HG02623 (cell line): Measurements from ENCODE around the gene MAP10.
"Not testable (repeated sequence)": the region's sequence is repeated elsewhere in the genome, so short reads cannot be mapped to it uniquely, and the experiment has no call there.

Experiments
- ATAC-seq: cut with Tn5 transposase; IDR thresholded peaks from one replicate; pipeline ENCODE4 v1.9.1; 2021; ENCODE audit warnings: moderate library complexity; ENCODE audit not compliant: unreplicated experiment

Gene MAP10, protein sequence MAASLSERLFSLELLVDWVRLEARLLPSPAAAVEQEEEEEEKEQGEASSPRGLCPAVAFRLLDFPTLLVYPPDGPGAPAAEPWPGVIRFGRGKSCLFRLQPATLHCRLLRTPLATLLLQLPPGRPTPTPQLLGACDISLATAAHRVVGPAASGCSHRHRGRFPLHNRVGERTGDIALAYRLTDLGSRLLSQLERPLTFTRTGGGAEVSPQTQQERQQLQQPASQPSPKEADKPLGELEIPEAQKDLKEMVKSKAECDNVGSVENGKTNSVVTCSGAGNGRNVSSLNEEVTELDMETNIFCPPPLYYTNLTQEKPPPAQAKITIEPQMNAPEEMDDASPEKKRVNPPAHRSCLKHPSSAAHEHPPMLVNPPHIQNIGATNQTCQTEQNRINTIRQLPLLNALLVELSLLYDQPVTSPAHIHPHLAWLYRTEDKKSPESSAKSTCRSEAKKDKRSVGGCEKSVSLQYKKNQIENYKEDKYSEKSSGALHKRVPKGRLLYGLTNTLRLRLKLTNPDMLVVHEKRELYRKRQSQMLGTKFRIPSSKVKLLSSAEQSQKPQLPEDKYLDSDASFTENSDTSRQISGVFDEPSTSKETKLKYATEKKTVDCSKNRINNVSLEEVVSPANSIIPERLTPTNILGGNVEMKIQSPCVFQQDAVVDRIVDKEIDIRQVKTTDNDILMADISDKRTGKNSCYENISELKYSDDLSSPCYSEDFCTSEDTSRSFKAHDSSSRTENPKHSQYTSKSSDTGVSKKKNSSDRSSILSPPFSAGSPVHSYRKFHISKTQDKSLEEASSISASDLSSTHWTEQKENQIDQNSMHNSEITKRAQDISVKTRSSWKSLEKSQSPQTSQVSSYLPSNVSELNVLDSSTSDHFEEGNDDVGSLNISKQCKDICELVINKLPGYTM

DNA sequence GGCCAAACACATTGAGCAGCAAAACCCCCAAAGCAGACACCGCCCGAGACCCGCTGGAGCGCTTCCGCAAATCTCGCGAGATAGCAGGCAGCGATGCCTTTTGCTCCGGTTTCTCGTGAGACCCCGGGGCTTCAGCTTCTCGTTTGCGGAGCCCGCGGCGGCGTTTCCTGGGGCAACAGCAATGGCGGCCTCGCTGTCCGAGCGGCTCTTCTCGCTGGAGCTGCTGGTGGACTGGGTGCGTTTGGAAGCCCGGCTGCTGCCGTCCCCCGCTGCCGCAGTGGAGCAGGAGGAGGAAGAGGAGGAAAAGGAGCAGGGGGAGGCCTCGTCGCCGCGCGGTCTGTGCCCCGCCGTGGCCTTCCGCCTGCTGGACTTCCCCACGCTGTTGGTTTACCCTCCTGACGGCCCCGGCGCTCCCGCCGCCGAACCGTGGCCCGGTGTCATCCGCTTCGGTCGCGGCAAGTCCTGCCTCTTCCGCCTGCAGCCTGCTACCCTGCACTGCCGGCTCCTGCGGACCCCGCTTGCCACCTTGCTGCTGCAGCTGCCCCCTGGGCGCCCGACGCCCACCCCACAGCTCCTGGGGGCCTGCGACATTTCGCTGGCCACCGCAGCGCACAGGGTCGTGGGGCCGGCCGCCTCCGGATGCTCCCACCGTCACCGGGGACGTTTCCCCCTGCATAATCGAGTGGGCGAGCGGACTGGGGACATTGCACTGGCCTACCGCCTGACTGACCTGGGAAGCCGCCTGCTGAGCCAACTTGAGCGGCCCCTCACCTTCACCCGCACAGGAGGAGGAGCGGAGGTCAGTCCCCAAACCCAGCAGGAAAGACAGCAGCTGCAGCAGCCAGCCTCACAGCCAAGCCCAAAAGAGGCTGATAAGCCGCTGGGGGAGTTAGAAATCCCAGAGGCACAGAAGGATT lies at the start of gene MAP10:
Gene MAP10, plus strand, starts transcription at position 148 of the 917 bp plus-strand sequence. Its CDS starts 34 bp downstream, at position 182.
- peak; percentile 81 for ATAC-seq

DNA sequence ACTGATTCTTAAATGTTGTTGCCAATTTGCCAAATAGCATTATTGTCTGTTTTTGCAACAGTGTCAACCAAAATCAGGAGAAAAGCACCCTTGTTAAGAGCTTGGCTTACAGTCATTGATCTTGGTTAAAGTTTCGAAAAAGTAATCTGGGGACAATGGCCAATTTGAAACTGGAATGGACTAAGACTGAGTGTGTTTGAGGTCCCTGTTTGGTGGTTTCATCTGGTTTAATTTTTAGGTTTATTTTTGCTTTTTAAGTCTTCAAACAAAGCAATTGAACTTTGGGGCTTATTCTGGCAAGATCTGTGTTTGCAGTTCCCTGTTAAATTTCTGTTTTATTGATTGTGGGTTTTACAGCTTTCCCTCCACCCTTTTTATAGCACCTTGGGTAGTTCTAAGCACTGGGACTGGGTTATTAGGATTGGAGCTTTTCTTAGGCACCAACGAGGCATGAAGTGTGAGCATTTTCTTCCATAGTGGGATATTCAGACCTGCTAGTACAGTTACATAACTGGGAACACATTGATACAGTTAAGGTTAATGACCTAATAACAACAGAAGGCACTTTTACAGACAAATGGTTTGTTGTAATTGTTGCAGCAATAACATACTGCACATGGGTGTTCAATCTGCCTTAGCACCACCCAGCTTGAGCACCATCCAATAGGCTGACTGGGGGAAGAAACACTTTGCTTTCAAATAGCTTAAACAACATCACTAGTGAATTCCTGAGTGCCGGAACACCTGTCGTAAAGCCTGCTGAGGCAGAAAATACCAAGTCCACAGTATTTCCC lies 40.6 kb upstream of the MAP10 start:
- no peak for ATAC-seq

DNA sequence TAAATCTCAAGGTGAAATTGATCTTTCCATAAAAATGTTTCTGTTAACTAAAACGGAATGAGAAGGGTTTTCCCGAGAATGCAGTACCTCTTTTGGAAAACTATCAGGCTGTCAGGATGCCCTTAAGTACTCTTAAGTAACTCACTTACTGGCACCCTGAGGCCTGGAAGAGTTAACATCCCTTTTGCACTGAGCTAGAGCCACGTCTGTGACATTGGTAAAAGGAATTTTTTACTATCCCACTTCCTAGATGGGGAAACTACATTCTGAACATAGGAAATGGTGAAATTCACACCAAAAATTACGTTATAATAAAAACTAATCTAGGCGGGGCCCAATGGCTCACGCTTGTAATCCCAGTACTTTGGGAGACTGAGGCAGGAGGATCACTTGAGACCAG lies 39.7 kb upstream of the MAP10 start:
- no peak for ATAC-seq

DNA sequence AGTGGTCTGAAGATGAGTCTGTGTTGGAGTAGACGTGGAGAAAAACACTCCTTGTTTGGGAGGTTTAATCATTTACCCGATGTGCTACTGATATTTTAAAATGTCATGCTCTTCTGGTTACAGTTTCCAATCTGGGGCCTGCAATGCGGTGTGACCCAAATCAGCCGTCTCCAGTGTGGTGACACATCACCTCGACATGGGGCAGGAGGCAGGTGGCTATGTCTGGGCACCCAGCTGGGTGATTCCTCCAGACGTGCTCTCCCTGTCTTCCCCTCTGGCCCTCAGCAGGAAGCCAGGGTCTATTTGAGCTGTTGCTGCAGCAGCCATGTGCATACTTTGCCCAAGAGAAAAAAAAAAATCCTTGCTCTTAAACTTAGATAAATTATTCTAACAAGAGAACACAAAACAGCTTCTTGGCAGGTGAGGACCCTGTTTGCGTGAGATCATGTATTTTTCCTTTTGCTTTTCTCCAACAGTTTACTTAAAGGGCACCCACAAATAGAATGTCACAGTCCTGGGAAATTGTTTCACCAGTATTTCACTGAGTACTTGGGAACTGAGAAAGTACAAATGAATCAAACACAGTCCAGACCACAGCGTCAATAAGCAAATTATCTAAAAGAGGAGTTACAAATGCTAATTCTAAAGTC lies 38.9 kb upstream of the MAP10 start:
- no peak for ATAC-seq

DNA sequence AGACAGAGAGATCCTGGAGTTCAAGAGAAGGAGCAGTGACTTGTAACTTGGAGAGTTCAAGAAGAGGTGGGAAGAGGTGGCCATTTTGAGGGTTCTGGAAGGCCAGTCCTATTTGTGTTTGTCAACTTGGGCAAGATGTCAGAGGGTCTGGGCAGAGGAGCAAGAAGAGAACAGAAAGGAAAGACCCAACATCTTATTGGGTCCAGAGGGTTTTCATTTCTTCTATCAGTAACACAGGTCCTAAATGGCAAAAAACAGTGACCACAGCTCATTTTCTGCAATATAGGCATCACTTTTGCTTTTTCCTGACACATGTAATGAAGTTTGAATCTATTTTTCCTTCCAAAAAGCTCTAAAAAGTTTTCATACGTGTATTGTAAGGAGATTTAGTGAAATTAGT lies 38.3 kb upstream of the MAP10 start:
- no peak for ATAC-seq

DNA sequence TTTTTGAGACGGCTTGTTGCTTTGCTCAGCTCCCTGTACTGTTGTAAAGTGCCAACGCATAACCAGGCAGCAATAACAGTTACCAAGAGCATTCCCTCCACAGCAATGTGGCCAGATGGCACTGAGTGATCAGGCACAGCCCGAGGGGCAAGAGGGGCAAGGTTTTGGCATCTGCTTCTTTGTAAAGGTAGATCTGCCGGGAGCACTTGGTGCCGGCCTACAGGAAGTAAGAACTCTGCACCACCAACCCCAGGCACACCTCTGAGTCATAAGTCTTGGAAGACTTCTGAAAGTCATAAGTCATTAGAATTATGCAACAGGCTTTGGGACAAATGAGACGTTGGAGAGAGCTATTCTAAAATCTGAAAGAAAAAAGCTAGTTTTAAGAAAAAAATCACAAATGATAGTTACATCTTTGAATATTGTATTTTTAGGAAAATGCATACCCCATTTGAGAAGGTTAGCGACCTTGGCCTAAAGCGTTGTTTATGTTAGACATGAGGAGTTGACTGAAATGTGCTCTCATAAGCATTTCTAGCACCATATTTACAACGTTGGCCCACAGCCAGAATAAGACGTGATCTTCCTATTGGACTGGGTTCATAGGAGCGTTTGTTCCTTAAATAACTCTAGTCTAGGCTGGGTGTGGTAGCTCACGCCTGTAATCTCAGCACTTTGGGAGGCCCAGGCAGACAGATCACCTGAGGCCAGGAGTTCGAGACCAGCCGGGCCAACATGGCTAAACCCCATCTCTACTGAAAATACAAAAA lies 37.7 kb upstream of the MAP10 start:
- no peak for ATAC-seq

DNA sequence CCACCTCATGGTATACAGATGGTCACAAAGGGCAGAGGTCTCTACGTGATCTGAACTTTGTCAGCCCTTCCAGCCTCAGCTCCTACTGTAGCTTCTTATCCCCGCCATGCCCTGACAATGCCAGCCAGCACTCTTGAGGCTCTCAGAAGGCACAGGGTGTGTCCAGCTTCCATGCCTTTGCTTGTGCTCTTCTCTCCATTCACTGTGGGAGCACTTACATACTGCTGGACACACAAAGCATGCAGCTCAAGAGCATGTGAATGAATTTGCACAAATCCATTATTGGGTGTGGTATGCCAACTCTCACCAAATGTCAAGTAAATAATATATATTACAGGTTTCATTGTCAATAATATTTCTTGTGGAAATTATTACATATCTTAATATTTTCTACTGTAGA lies 36.4 kb upstream of the MAP10 start:
- no peak for ATAC-seq

DNA sequence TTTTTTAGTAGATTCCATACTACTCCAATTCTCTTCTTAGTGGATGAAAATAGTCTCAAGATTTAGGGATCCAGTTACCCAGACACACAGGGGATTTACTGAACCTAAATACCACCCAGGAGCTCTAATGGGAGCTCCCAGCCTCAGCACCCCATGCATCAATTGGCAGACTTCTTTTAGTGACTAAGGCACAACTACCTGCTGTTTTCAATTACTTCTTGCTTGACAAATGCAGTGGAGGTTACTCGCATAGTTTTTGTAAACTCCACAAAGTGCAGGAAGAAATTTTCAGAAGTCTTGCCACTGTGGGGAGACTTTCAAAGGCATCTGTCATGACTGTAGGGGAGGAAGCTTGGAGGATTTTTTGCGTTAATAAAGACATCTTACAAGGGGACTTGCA lies 35.5 kb upstream of the MAP10 start:
- no peak for ATAC-seq

DNA sequence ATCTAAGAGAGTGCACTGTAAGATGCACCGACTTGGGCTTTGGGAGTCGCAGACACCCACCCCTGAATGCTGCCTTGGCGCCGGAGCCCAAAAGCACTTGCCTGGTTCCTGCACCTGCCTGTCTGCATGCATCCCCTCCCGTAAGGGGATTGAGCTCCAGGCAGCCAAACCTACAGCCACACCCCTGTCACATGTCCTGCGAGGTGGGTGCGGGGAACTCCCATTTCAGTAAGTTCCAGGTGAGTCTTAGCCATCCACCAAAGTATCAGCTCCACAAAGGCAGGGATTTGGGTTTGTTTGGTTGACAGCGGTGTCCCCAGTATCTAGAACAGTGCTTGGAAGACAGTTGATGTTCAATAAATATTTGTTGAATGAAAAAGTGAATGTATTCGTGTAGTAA lies 31.5 kb upstream of the MAP10 start:
- ATAC-seq, result no peak

DNA sequence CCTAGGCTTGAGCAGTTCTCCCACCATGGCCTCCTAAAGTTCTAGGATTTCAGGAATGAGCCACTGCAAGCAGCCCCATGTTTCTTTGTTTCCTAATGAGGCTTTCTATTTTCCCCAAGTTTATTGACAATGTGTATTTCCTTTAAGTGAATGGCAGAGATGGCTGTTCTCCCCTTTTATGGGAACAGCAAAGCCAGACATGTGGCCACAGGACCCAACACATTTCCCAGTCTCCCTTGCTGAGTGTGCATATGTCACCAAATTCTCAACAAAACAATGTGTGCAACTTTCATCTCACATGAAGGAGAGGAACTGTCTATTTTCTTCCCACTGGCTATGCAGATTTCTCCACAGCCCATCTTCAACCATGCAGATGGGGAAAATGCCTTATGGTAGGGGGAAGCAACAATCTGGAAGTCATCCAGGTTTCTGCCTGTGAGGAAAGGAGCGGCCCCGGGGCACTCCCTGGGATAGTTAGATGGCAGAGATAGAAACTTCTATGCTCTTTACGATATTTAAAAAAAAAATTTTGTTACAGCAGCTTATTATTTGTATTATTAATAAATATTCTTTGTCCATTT lies 28.6 kb upstream of the MAP10 start:
- ATAC-seq, result no peak

DNA sequence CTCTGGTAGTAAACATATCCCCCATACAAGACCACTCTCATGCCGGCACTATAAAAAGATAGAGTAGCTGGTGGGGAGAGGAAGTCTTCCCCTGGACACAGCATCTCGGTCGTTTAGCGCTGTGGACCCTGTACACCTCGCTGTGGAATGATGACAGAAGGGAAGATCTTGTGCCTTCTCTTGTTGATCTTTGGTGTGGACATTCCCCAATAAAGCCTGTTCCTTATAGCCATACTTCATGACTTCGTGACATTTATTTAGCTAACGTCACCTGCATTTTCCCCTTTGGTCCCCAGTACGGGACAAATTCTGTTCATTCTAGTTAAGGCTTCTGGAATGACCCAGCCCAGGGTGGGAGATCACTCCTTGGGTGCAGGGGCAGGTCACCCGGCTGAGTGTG lies 24.9 kb upstream of the MAP10 start:
- ATAC-seq, result no peak

DNA sequence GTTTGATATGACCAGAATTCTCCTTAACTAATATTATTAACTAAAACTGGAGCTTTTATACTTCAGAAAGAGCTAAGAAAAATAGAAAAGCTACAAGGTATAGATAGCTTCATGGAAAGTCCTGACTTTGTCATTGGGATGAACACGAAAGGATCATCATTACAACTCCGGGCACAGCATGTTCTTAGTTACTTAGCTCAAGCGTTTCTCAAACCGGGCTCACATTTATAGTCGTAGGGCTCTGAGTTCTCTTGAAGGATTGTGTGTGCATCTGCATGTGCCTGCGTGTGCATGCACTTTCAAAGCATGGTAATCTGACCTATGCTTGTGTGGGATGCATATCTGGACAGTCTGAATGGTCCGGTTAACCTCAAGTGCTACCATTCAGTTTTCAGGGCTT lies 20.4 kb upstream of the MAP10 start:
- ATAC-seq, result no peak

DNA sequence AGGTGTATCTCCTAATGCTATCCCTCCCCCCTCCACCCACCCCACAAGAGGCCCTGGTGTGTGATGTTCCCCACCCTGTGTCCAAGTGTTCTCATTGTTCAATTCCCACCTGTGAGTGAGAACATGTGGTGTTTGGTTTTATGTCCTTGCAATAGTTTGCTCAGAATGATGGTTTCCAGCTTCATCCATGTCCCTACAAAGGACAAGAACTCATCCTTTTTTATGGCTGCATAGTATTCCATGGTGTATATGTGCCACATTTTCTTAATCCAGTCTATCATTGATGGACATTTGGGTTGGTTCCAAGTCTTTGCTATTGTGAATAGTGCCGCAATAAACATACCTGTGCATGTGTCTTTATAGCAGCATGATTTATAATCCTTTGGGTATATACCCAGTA lies 19.6 kb upstream of the MAP10 start:
- ATAC-seq, result not testable (repeated sequence)

DNA sequence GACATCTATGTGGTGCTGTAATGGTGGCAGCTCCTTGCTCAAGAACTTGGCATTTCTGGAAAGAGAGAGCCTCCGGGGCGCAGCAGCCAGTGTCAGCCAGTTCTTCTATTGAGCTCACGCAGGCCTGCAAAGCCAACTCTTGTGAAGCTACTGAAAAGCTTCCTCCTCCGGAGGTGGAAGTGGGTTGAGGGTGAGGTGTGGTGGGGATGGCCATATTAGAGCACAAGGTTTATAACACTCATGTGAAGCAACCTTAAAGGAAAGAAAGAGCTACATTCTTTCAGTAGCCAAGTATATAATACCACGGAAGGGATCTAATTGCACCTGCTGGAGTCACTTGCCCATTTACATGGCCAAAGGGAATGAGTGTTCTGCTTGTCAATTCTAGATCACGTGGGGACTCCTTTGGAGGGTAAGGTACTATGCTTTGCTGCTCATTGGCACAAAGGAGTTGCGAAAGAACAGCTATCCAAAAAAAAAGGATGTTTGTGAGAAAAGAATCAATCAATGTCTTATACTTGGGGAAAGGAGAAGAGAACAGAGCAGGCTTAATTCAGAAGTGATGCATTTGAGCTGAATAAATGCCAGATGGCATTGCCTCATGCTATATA lies 18.3 kb upstream of the MAP10 start:
- ATAC-seq, result no peak

DNA sequence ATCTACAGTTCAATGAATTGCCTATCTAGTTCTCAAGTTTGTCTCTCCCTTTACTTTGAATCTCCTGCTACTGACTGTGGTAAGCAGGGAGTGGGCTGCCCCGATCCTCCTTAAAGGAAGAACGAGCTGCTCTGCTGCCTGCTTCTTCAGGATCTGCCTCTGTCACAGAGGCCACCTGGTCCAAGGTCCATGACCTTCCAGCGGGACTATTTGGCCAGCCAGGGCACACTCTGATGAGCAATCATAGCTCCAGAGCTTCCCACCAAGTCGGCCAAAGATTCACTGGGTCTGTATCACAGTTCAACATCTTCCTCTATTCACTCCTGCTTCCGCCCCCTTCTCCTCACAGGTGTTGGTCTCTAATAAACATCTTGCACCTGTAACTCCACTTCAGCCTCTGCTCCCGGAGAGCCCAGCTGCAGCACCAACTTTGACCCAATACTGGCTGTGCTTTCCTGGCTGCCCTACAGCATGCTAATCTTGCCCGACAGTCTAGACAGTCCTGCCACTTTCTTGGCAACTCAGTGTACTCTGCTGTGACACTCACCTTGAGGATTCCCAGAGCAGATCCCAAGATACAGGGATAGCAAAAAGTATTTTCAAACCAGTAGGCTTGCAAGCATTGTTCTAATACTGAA lies 16.9 kb upstream of the MAP10 start:
- no peak for ATAC-seq

DNA sequence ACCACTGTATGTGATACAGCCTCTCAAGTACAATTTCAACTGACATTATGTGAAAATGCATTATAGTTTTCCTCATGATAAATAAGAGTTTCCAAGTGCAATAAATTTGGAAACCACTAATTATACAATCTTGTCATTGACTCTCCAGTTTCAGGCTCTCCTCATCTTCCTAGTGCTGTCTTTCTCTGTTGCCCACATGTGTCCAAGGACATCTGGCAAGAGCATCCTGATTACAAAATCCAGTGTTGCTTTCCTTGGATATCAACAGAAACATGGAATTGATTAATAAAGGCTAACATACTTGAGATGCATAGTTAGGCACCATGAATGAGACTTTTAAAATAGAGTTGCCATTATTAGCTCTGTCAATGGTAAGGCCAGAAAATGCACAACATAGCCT lies 15.6 kb upstream of the MAP10 start:
- ATAC-seq, result no peak

DNA sequence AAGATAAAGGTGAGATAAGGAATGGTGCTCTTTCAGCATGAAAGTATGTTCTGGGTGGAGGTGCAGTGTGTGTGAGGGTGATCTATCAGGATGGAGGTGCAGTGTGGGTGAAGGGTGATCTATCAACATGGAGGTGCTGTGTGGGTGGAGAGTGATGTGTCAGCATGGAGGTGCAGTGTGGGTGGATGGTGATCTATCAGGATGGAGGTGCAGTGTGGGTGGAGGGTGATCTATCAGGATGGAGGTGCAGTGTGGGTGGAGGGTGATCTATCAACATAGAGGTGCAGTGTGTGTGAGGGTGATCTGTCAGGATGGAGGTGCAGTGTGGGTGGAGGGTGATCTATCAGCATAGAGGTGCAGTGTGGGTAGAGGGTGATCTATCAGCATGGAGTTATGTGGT lies 12.3 kb upstream of the MAP10 start:
- no peak for ATAC-seq

DNA sequence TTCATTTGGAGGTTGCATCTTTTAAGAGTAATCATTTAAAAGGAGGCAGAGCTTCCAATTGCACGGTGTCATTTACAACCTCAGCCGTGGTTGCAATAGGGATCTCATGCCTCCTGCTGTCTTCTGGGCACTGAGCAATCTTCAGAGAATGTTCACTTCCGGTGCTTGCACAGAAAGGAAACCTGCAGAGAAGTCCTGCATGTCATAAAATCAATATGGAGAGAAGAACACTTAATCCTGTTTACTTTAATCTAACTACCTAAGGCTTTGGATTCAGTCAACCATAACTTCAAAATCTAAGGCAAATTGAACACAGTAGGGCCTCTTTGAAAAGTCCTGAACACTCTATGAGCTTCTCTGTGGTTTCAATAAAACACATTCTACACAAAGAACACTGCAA lies 11.3 kb upstream of the MAP10 start:
- no peak for ATAC-seq
